GM18951 (cell line): ENCODE data around the gene OR2T11.

Experiments used
- POLR2A ChIP-seq: IDR thresholded peaks from 4 replicates; pipeline ENCODE4 v1.6.1; 2011; ENCODE audit warnings: mild to moderate bottlenecking; ENCODE audit not compliant: insufficient read length, insufficient read depth; ENCODE audit errors: extremely low read depth
- in situ Hi-C: fragments of 300-500 bp; cut with MboI; formaldehyde crosslinking; loops from one replicate; pipeline ENCODE4 v1.12.0; 2022; ENCODE audit warnings: low sequenced_read_pairs, mixed read lengths, inconsistent platforms; ENCODE audit not compliant: unreplicated experiment

Gene OR2T11

DNA sequence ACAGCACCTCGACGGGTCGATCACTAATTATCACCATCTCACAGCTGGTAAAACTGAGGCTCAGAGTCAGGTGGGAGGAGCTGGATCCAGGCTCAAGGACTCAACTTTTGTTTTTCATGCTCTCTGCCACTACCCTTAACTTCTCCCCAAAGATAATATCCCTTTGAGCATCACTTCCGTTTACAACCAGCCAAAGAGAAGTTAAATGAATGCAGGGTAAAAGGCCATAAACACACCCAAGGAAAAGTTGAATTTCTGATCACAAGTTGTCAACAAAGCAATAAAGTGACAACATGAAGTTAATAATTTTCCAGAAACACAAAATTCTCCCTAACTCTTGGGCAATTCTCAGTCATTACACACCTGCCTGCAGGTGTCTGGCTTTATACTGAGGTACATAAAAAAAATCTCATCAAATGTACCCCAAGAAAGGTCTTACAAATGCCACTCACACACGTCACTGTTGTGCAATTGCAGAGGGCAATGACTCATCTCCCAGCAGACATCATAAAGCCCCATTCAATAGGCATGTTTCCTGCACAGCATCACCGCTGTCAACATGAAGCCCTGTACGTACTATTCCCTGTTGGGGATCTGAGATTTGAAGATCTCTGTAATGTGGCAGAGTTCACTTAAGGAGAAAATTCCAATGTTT is 3.4 kb downstream of the OR2T11 start:
- in situ Hi-C loops = no loop called here
- TF ChIP-seq POLR2A = no peak

DNA sequence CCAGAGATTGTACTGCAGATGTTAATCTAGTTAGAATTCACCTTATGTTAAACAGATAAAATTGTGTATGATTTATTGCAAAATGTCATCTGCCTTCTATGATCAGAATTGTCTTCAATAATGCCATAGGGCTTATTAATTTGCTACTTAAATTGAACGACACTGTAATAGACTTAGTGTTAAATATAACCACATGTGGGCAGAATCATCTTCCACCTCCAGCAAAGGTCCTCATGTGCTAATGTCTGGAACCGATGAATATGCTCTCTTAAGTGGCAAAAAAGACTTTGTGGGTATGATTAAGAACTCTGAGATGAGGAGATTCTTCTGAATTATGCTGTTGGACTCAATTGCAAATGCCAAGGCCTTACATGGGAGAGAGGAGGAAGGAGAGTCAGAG is 4.3 kb downstream of the OR2T11 start:
- in situ Hi-C loops = no loop called here
- no peak for TF ChIP-seq POLR2A

GRCh38 chr1:248627971-248628844 is 6.7 kb downstream of the OR2T11 start:
- in situ Hi-C loops = no loop called here
- TF ChIP-seq POLR2A = no peak

- in situ Hi-C loops = no loop called here
- no peak for TF ChIP-seq POLR2A
Observed at GRCh38 chr1:248625971-248626370, 8.9 kb downstream of the OR2T11 start.

GRCh38 chr1:248625166-248625565 is 9.7 kb downstream of the OR2T11 start:
- in situ Hi-C loops = no loop called here
- TF ChIP-seq POLR2A = no peak

DNA sequence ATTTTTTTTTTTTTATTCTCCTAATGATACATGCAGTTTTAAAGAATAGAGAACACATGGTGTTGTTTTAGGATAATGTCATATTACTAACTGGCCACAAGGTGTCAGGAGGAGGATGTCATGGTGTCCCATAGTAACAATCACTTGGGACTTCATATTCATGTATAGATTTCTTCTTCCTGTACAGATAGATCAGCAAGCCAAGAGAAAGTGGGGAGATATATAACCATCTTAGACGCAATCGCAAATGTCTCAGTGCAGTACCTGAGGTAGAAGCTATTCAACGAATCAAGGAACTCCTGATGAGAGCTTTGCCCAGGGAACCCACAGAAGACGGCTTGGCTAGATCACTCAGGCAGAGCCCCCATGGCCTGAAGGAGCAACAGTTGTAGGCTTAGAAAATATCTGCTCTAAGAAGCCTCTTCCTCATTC is 12.3 kb downstream of the OR2T11 start:
- TF ChIP-seq POLR2A = no peak
- in situ Hi-C loops = no loop called here

GRCh38 chr1:248621770-248622169 is 13.1 kb downstream of the OR2T11 start:
- no peak for TF ChIP-seq POLR2A
- in situ Hi-C loops = no loop called here

- in situ Hi-C loops = no loop called here
- no peak for TF ChIP-seq POLR2A
Observed at GRCh38 chr1:248618878-248619277, 16.0 kb downstream of the OR2T11 start.

DNA sequence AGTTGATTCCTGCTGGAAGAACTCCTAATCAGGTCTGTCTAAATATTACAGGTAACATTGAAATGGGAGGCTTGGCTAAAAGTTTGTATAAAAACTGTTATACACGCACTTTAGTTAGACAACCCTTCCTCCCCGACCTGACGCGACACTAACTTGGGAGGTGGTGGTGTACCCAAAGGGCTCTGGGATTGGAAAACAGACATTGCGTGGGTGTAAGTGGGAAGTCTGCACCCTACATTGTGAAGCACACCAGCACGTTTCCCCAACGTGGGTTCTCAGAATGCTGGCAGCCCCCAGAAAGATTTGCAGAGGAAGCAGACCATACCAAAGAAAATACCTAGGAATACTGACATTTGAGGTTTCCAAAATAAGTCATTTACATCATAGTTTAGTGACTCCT is 16.8 kb downstream of the OR2T11 start:
- in situ Hi-C loops = no loop called here
- no peak for TF ChIP-seq POLR2A

DNA sequence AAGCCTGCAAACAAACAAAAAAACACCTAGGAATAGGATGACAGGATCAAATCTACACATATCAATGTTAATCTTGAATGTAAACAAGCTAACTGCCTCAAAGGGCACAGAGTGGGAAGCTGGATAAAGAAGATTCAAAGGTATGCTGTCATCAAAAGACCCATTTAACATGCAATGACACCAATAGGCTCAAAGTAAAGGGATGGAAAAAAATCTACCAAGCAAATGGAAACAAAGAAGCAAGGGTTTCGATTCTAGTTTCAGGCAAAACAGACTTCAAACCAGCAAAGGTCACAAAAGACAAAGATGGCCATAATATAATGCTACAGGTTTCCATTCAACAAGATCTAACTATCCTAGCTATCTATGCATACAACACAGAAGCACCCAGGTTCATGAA is 21.1 kb downstream of the OR2T11 start:
- in situ Hi-C loops = no loop called here

DNA sequence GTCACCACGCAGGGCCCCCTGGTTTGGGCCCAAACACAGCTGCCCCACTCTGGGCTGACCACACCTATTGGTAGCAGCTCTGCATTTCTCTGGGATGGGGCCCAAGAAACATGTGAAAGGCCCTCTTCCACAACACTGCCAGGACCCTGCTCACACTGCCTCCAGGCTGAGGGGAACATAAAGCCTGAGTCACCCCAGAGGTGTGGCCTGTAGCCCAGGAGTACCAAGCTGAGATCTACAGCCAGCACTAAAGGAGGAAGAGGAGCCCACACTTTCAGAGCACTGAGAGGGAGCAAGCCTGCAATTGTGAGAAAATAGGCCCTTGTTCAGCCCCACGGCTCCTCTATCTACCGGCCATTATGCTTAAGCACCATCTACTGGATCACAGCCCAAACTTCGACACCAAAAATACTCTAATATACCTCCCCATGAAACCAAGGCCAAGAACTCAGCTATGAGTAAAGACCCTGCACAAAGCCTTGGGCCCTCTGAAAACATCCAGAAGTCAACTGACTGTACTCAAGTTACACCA is 22.9 kb downstream of the OR2T11 start:
- TF ChIP-seq POLR2A = no peak

More for the DNA sequence above, 21.1 kb downstream of the OR2T11 start:
- no peak for TF ChIP-seq POLR2A

DNA sequence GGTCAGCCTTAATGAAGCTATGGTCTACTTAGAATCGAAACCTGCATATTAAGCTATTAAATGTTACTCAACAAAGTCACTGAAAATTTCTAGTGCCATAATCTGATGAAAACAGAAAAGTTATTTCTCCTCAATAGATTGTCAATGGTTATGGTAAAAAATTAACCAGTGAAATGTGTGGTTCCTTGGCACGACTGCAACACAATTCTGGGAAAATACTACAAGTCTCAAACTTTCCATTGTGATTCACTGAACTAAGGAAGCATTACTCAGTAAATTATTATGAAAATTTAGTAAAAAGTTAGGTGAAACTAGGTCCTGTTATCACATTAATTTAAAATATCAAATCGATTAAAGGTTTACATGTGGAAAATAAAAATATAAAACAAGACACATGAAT is 24.6 kb downstream of the OR2T11 start:
- no peak for TF ChIP-seq POLR2A
- in situ Hi-C loops = no loop called here

More for the DNA sequence above, 22.9 kb downstream of the OR2T11 start:
- in situ Hi-C loops = no loop called here

GRCh38 chr1:248599396-248599795 is 35.5 kb downstream of the OR2T11 start:
- in situ Hi-C loops = no loop called here
- no peak for TF ChIP-seq POLR2A

DNA sequence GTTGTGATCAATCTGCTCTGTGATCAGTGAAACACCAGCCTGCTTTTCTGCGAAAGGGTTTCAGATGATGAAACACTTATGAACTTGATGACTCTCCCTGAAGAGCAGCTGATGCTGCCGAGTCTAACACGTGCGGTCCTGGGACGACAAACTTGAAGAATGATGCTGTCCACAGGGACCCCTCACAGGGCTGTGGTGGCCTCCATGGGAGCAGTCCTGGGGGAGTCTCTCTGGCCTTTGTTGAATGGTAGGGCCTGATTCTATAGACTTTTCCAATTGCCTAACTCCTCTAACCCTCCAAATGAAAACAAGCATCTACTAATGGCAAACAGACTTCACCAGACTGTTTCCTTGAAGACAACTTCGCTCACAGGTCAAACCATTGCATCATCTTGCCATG is 37.3 kb downstream of the OR2T11 start, which contains the start of gene OR2T10:
OR2T10 (minus strand) TSS at position 112 of the 400 bp plus-strand sequence. CDS start 3,932 bp downstream, outside the sequence.
- no peak for TF ChIP-seq POLR2A
- in situ Hi-C loops = no loop called here
